Activated CD8-positive, alpha-beta memory T cell treated with anti-CD3 and anti-CD28 coated beads, Interleukin-2, amount 50 U/mL, for 1 hour (primary cell): Measurements from ENCODE around the gene TET3.

Experiments
- DNase-seq: peaks from one replicate; pipeline ENCODE4 v3.0.0-alpha.2; 2020; ENCODE audit errors: extremely low read depth

The TET3 gene

GRCh38 chr2:73964223-73964622, 20.5 kb upstream of the TET3 start:
- no peak for DNase-seq

DNA sequence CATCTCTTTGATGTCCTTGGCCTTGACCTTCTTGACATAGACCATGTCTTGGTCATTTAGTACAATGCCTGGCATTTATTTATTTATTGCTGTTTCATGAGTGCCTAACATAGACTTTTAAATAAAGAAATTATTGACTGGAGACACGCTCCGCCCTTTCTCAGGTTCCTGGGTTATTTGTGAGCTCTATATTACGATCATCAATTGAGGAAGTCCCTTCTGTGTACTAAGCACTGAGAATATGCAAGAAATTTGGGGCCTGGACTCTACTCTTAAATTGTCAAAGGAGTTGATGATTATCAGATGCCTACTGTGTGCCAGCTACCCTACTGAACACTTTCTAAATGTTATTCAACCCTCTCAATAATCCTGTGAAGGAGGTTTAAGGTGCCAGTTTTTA, 19.7 kb upstream of the TET3 start:
- DNase-seq = no peak

- DNase-seq = no peak
Observed at GRCh38 chr2:73968357-73968937, 16.3 kb upstream of the TET3 start.

DNA sequence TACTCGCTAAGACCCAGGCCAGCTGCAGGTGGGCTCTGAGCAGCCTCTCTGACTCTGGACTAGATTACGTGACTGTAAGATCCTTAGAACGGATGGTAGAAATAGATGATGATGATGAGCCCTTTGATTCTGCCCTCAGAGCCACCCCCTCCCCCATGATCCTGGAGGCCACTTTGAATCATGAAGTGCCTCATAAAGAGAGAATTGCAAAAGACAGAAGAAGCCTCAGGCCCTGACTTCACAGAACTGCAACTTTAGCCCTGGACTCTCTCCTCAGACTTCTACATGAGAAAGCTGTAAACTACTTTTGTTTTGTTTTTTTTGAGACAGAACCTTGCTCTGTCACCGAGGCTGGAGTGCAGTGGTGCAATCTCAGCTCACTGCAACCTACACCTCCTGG, 15.4 kb upstream of the TET3 start:
- no peak for DNase-seq

DNA sequence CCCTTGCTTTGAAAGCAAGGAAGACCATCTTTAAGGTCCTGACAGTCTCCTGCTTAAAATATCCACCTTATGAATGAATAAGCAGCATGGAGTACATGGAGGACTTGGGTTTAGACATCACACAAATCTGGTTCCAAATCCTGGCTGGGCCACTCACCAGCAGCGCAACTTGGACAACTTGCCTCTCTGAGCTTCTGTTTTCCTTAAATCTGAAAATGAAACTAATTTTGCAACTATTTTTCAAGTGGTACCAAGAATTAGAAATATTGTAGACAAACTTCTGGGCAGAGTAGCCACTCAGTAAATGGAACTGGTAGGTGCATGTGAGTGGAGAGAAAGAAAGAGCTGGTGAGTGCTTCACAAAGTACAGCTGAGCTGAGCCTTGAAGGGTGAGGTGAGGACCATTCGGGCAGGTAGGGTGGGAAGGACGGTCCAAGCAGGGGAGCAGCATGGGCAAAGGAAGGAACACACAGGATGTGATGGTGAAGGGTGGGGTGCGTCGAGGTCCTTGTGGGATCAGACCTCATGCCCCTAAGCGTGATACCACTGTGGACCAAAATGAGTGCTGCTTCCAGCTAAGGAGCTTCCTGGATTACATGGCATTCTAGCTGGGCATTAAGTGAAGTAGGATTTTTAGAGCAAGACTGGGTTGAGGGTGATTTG, 14.4 kb upstream of the TET3 start:
- DNase-seq = no peak

DNA sequence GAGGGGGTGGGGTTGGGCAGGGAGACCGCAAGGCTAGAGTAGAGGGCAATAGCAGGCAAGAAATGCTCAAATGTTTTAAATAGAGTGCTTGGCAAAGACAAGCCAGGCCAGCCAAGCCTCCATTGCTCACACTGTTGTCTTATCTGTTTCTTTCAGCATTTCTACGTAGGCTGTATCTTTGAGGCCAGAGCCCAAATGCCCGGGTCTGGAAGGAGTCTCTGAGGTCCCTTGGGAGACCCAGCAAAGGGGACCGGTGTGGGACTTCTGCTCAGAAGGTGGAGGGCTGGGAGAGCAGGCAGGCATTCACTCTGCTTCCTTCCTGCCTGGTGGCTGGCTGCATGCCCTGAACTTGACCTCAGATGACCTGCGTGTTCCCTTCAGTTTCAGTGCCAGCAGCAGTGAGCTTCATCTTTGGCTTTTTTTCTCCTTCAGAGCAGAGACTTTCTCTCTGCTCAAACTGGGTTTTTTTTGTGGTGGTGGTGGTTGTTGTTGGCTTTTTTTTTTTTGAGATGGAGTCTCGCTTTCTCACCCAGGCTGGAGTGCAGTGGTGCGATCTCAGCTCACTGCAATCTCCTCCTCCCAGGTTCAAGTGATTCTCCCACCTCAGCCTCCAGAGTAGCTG, 13.7 kb upstream of the TET3 start:
- no peak for DNase-seq

DNA sequence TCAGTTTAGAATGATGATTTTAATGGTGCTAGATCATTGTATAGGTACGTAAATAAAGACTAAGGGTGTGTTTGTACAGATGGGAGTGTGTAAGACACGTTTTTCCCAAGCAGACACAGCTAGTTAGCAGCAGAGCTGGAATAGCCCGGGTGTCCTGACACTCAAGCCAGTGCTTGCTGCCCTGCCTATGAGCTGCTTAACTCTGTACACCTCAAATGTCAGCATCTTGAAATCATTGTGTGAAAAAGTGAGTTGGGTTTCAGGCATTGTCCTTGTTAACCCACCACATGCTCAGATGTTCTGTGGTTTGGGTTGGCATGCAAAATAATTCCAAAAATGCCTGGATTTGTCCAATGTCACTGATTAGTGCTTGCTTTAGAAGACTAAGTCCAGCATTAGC, 13.0 kb upstream of the TET3 start:
- DNase-seq = no peak

DNA sequence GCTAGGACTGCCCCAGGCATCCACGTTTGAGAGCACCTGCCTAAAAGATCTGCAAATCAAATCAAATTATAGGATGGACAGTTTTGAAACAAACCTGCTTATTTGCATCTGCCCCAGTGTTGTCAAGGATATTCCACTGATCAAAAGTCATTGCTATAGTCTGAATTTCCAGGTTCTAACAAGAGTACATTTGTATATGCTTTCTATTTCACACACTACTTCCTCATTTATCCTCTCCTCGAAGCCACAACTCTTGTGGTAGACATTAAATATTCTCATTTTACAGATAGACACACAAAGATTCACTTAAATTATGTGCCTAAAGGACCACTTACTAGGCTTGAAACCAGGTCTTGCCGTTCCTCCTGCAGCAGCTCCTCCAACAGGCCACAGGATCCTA, 11.9 kb upstream of the TET3 start:
- no peak for DNase-seq

GRCh38 chr2:73975731-73976130, 9.0 kb upstream of the TET3 start:
- no peak for DNase-seq

- no peak for DNase-seq
Observed at GRCh38 chr2:73976803-73977202, 7.9 kb upstream of the TET3 start.

DNA sequence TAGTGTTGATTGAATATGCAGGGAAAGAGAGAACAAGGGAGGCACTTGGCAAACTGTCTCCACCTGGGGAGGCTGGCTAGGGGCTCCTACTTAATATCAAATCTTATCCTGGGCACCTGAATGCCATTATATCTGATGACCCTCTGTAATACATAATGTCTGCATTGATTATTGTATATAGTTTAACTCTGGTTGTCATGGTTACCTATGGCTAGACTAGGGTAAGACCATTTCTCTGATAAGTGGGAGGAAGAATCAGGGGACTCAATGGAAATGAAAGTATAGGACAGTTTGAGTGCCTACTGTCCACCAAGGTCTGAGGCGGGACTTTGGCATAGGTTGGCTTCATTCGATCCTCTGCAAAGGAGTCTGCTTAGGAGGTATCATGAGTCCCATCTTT, 7.2 kb upstream of the TET3 start:
- DNase-seq = no peak

GRCh38 chr2:73979021-73979420, 5.7 kb upstream of the TET3 start:
- DNase-seq = peak; percentile 69

GRCh38 chr2:73979686-73980085, 5.0 kb upstream of the TET3 start:
- DNase-seq = no peak

GRCh38 chr2:73980566-73980965, 4.1 kb upstream of the TET3 start:
- no peak for DNase-seq

DNA sequence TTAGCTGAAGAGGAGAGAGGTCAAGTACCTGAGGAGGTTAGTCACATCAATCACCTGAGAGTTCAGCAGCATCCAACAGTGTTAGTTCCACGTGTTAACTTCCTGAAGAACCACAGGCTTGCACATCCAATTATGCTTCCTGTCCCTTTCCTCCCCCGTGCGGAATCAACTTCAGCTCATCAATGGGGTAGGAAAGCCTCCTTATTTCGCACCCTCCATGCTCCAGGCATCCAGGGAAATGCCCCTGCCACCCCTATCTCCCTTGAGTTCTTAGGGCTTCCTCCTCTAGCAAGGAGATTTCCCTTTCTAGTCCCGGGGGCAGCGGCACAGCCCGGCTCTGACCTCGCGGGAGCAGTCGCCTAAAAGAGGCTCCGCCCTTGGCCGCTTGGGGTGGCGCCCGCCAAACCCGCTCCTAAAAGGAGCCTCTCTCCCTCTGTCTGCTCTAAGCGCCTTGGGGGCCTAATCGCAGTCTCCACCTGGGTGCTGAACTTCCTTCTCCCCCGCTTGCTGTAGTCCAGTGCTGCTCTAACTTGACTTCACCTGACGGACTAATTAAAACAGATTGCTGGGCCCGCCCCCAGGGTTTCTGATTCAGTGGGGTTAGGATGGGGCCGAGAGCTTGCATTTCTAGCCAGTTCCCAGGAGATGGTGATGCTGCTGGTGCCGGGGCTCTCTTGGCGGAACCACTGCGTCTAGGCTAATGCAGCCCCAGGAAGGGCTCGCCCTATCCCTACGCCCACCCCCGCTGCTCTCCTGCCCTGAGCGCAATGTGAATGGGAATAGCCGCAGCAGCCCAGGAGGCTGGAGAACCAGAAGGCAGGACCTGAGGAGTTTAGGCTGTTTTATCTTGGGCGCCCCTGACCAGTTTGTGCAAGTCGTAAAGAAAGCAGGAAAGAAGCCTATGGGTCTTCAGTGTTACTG, 3.4 kb upstream of the TET3 start:
- DNase-seq = no peak

DNA sequence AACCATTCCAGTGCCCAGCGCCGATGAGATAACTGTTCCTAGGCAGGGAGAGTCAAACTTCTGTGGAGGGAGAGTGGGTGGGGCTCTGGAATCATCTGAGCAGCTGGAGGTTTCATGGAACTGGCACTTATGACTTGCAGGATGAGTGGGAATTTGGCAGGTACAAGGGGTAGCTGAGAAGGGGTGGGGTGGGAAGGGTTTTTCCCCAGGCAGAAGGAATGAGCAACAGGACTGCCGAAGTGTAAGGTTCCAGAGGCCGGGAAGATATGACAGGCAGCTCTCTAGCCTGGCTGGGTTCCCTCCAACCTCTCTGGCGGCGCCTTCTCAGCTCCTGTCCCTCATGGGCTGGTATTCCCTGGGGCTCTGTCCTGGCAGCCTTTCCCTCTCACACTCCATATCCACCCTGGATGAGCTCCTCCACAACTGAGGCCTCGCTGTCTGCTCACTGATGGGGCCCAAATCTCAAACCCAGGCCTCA, 2.5 kb upstream of the TET3 start:
- no peak for DNase-seq

DNA sequence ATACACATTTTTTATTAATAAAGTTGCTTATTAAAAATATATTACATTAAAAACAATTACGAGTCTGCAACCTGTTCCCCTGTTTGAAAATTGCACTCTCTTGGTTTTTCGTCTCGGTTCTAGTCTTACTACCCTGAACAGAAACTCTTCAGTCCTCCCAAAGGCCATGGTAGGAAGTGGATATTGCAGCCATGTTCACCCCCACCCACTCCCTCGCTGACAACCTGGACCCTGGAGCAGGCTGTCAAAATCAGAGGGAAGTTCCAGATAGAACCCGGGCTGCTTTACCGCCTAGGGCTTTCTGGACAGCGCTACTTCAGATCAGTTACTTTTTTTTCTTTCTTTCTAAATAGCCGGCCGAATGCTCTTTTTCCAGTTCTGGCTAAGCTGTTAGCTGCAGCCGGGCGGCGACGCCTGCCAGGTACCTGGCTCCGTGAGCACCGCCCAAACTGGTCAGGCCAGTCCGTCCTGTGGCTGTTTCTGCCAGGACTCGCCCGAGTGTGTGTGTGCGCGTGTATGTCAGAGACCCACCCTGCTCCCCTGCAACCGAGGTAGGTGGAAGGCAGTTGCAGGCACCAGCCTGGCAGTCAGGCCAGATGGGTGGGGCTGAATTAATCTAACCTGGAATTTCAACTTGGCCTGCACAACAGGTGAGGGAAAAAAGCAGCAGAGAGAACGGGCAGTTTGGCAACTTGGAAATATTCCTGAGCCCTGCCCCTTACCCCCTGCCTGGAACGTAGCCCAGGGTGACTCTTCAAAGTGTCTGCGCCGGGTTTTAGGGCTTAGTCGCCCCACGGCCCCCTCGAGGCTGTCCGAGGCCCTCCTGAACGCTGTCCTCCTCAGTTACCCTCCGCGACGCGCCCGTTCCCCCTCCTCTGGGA, 1.1 kb upstream of the TET3 start:
- no peak for DNase-seq

GRCh38 chr2:73984922-73985307, 205 bp downstream of the TET3 start:
- DNase-seq = no peak

DNA sequence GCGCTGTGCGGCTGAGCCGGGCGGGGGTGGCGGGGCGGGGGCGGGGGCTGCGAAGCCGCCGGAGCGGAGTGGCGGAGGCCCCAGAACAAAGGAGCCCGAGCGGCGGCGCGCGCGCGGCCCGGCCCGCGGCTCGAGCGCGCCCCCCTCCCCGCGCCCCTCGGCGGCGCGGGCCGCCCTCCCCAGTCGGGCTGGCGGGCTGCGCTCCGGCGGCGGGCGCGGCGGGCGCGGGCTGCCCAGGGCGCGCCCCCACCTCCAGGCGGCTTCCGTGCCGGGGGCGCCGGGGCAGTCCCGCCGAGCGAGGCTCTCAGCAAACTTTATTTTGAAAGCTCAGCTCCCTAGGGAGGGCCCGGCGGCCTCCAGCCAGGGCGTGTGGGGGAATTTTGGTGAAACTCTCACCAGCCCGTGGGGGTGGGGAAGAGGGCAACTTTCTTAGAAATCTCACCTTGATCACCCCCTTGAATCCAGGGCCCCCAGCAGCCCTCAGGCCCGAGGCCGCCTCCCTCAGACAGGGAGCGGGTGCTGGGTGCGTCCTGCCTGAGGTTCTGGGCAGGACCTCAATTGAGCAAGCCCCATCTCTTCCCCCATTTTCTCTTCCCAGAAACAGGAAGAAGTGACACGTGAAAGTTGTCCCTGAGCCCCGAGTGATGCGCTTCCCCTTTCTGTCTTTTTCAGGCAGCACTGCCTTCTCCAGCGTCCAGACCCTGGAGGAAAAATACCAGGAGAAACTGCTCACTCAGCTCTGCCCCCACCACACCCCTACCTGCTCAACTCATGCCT, 786 bp downstream of the TET3 start:
- no peak for DNase-seq

DNA sequence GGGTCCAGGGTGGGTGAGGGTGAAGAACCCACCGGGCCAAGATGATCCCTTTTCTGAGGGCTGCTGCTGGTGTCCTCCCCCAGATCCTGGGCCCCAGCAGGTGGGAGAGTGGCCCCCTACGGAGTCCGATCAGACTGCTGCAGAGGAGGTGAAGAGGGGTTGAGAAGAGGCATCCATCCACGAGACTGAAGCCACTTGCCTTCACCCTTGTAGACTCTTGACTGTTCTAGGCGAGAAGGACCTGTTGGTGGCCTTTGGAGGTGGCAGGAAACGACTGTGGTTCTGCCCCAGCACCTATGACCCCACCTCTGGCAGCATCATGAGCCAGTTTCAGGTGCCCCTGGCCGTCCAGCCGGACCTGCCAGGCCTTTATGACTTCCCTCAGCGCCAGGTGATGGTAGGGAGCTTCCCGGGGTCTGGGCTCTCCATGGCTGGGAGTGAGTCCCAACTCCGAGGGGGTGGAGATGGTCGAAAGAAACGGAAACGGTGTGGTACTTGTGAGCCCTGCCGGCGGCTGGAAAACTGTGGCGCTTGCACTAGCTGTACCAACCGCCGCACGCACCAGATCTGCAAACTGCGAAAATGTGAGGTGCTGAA, 1.5 kb downstream of the TET3 start:
- DNase-seq = no peak
